ENCODE results near the gene PLEKHJ1.

Gene PLEKHJ1

DNA sequence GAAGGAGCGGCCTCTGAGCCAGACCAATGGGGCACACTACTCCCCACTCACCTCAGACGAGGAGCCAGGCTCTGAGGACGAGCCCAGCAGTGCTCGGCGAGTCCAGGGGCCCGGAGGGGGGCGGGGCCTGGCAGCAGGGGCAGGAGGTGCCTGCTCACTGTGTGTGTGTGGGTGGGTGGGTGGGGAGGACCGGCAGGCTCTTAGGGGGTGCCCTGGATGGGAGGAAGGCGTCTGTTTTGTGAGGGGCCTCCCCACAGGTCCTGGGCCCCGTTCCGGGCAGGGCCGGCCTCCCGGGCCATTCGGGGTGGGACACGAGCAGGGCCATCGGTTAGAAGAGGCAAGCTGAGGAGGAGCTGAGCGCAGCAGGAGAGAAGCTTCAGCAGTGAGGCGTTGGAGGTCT lies 12.7 kb downstream of the PLEKHJ1 start:
- Histone ChIP-seq H4K20me1 (ENCODE audit: insufficient read depth, low read length, poor library complexity, severe bottlenecking) (no peaks in the 10 kb centered on the region), H3K4me2 (ENCODE audit: low read depth, low read length, poor library complexity, severe bottlenecking) (no peak overlapping the region), H3K79me2 (ENCODE audit: insufficient read depth, low read length) (no peaks in the 10 kb centered on the region), H3K4me3 (ENCODE audit: low read length, poor library complexity, severe bottlenecking) (no peak overlapping the region), H3K9me2 (replicated peaks; ENCODE audit: low read depth, low read length) (no peaks in the 10 kb centered on the region), H3K4me1 (ENCODE audit: insufficient read depth, low read length, poor library complexity, severe bottlenecking) (no peaks in the 10 kb centered on the region), H3K9me3 (ENCODE audit: insufficient read depth, low read depth, low read length) (no peaks in the 10 kb centered on the region), H3K27me3 (ENCODE audit: insufficient read depth, low read length, poor library complexity, severe bottlenecking) (no peaks in the 10 kb centered on the region), H3F3A (ENCODE audit: low read depth) (no peaks in the 10 kb centered on the region), H2AFZ (ENCODE audit: low read length) (no peak overlapping the region), H3K9ac (ENCODE audit: low read depth, low read length, poor library complexity, severe bottlenecking) (no peak overlapping the region), H3K36me3 (ENCODE audit: insufficient read depth, low read length) (peaks cover 80% of the 10 kb centered on the region; the same call in 1 of the 2 replicates)
- TF ChIP-seq EZH2phosphoT487 (IDR thresholded peaks at IDR 0.05; ENCODE audit: borderline replicate concordance) (no peak), CTCF (conservative IDR thresholded peaks at IDR 0.05; ENCODE audit: low read length) (no peak)

DNA sequence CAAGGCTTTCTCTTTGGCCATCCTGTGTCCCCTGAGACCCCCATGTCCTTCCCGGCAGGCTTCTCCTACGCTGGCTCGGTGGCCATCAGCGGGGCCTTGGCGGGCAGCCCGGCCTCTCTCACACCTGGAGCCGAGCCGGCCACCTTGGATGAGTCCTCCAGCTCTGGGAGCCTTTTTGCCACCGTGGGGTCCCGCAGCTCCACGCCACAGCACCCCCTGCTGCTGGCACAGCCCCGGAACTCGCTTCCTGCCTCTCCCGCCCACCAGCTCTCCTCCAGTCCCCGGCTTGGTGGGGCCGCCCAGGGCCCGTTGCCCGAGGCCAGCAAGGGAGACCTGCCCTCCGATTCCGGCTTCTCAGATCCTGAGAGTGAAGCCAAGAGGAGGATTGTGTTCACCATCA lies 14.2 kb downstream of the PLEKHJ1 start:
- Histone ChIP-seq H3K79me2 (ENCODE audit: insufficient read depth, low read length) (no peaks in the 10 kb centered on the region), H3K27me3 (ENCODE audit: insufficient read depth, low read length, poor library complexity, severe bottlenecking) (no peaks in the 10 kb centered on the region), H3F3A (ENCODE audit: low read depth) (no peaks in the 10 kb centered on the region), H2AFZ (ENCODE audit: low read length) (no peak overlapping the region), H3K9ac (ENCODE audit: low read depth, low read length, poor library complexity, severe bottlenecking) (no peak overlapping the region), H3K9me3 (ENCODE audit: insufficient read depth, low read depth, low read length) (no peaks in the 10 kb centered on the region), H3K9me2 (replicated peaks; ENCODE audit: low read depth, low read length) (no peaks in the 10 kb centered on the region), H4K20me1 (ENCODE audit: insufficient read depth, low read length, poor library complexity, severe bottlenecking) (no peaks in the 10 kb centered on the region), H3K36me3 (ENCODE audit: insufficient read depth, low read length) (peaks cover 85% of the 10 kb centered on the region; the same call in 1 of the 2 replicates), H3K4me1 (ENCODE audit: insufficient read depth, low read length, poor library complexity, severe bottlenecking) (no peaks in the 10 kb centered on the region), H3K4me2 (ENCODE audit: low read depth, low read length, poor library complexity, severe bottlenecking) (no peak overlapping the region), H3K4me3 (ENCODE audit: low read length, poor library complexity, severe bottlenecking) (no peak overlapping the region)
- TF ChIP-seq CTCF (conservative IDR thresholded peaks at IDR 0.05; ENCODE audit: low read length) = no peak
- TF ChIP-seq EZH2phosphoT487 (IDR thresholded peaks at IDR 0.05; ENCODE audit: borderline replicate concordance) = no peak

DNA sequence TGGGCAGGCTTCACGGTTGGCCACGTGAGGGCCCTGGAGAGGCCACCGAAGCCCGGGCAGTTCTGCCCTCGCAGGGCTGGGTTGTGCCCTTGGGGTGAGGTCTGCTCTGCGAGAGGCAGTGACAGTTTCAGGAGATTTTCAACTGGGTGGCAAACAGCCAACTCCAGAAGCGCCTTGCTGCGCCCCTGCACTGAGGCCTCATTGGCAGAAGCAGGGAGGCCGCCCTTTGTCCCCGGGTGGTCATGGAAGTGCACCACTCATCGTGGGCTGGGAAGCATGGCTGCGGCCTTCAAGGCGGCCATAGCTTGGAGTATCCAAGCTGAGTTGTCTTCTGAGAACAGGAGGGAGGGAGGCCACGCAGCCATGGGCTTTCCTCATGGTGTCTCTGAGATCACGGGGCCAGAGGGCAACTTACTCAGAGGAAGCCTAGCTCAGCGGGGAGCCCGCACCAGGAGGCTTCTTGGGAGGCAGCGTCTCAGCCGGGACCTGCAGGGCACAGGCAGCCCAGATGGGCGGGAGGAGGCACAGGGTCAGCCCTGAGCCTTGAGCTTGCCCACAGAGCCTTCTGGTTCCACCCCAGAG lies 14.8 kb downstream of the PLEKHJ1 start:
- Histone ChIP-seq H3K4me3 (ENCODE audit: low read length, poor library complexity, severe bottlenecking) (no peak overlapping the region), H3K9me3 (ENCODE audit: insufficient read depth, low read depth, low read length) (no peaks in the 10 kb centered on the region), H3K36me3 (ENCODE audit: insufficient read depth, low read length) (peaks cover 85% of the 10 kb centered on the region; the same call in 1 of the 2 replicates), H3F3A (ENCODE audit: low read depth) (no peaks in the 10 kb centered on the region), H2AFZ (ENCODE audit: low read length) (no peak overlapping the region), H3K79me2 (ENCODE audit: insufficient read depth, low read length) (no peaks in the 10 kb centered on the region), H4K20me1 (ENCODE audit: insufficient read depth, low read length, poor library complexity, severe bottlenecking) (no peaks in the 10 kb centered on the region), H3K9me2 (replicated peaks; ENCODE audit: low read depth, low read length) (no peaks in the 10 kb centered on the region), H3K4me1 (ENCODE audit: insufficient read depth, low read length, poor library complexity, severe bottlenecking) (no peaks in the 10 kb centered on the region), H3K4me2 (ENCODE audit: low read depth, low read length, poor library complexity, severe bottlenecking) (no peak overlapping the region), H3K27me3 (ENCODE audit: insufficient read depth, low read length, poor library complexity, severe bottlenecking) (no peaks in the 10 kb centered on the region), H3K9ac (ENCODE audit: low read depth, low read length, poor library complexity, severe bottlenecking) (no peak overlapping the region)
- no peak for TF ChIP-seq EZH2phosphoT487 (IDR thresholded peaks at IDR 0.05; ENCODE audit: borderline replicate concordance)
- TF ChIP-seq CTCF (conservative IDR thresholded peaks at IDR 0.05; ENCODE audit: low read length) = no peak

Measured in Loucy (cell line).